RWPE1 (cell line): ENCODE results near the gene TACO1.

ENCODE experiments used
- CTCF ChIA-PET: fragments of 350-600 bp; sonication (Branson Sonifier 250); formaldehyde crosslinking; extraction: SDS; loops from one replicate; lab custom pipeline; 2021; lab: Yijun Ruan, JAX
- POLR2A ChIA-PET: fragments of 400-600 bp; formaldehyde crosslinking; extraction: SDS; loops from one replicate; lab custom pipeline; 2020; ENCODE audit warnings: antibody characterized with exemption; ENCODE audit not compliant: low non-redundant PET; lab: Yijun Ruan, JAX
- DNase-seq: peaks from one replicate; pipeline ENCODE4 v3.0.0; 2012; ENCODE audit warnings: low spot score
- H3K27ac ChIP-seq: fragments of 450-650 bp; 2 replicates; pipeline ENCODE4 v1.5.1; 2017
- TF ChIP-seq, protein P1 (sequence below): fragments of 450-650 bp; conservative IDR thresholded peaks from 2 replicates; pipeline ENCODE4 v1.5.1; 2017; ENCODE audit warnings: low read depth, mild to moderate bottlenecking

TACO1 gene

DNA sequence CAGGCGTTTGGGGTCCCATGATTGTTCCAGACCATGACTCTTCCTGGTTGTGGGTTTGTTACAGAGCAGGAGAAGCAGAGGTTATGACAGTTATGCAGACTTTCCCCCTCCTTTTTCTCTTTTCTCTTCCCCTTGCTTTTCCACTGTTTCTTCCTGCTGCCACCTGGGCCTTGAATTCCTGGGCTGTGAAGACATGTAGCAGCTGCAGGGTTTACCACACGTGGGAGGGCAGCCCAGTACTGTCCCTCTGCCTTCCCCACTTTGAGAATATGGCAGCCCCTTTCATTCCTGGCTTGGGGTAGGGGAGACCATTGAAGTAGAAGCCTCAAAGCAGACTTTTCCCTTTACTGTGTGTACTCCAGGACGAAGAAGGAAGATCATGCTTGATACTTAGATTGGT is 7.9 kb upstream of the TACO1 start:
- TF ChIP-seq, protein P1, sequence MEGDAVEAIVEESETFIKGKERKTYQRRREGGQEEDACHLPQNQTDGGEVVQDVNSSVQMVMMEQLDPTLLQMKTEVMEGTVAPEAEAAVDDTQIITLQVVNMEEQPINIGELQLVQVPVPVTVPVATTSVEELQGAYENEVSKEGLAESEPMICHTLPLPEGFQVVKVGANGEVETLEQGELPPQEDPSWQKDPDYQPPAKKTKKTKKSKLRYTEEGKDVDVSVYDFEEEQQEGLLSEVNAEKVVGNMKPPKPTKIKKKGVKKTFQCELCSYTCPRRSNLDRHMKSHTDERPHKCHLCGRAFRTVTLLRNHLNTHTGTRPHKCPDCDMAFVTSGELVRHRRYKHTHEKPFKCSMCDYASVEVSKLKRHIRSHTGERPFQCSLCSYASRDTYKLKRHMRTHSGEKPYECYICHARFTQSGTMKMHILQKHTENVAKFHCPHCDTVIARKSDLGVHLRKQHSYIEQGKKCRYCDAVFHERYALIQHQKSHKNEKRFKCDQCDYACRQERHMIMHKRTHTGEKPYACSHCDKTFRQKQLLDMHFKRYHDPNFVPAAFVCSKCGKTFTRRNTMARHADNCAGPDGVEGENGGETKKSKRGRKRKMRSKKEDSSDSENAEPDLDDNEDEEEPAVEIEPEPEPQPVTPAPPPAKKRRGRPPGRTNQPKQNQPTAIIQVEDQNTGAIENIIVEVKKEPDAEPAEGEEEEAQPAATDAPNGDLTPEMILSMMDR = no peak
- H3K27ac ChIP-seq = no peak overlapping the region
- POLR2A ChIA-PET = no interaction called here
- CTCF ChIA-PET = interaction anchor here (0.7 kb wide), 1 partner anchor 149 kb away, joined by 3 read pairs; no protein-coding TSS in a partner anchor
- no peak for DNase-seq

DNA sequence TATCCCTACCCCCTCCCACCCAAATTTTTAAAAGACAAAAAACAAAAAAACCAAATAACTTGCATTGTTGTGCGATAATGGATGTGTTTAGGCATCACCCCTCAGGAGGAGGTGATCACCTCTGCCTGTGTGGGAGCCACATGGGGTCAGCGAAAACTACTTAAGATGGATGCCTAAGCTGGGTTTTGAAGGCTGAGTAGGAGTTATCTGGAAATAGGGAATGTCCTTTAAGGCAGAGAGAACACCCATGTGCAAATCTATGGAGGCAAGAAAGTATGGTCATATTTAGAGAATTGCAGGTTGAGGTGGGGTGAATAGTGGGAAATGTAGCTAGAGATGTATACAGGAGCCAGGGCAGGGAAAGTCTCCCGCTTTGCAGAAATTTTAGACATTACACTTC is 5.6 kb upstream of the TACO1 start:
- no peak for DNase-seq
- ChIA-PET POLR2A (no interaction called here), CTCF (no interaction called here)
- no peak overlapping the region for H3K27ac ChIP-seq
- TF ChIP-seq, protein P1 = no peak

DNA sequence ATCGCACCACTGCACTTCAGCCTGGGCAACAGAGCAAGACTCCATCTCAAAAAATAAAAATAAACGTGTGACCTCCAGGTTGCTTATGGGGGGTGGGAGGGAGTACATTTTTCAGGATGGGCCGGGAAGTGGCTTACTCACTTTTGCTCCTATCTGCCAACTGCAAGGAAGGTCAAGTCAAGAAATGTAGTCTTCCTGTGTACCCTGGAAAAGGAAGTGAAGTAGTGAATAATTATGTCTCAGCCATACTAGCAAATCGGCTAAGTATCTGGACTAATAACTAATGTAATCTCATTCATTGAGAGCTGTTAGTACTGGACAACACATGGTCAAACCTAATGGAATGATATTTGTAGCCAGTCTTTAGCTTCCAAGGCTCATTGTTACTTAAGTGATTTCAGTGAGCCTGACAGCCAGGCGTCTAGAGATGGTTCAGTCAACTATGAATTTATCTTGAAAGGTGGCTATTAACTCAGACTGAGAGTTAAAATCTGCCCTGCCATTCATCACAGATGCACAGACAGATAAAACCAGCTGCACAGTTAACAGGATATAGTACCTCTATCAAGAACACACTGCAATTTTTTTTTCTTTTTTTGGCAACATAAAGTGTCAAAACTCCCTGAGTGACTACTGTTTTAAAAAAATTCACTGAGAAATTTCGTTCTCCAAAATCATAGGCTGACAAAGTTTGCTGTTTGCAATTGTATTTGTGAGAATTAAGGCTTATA is 3.7 kb upstream of the TACO1 start:
- TF ChIP-seq, protein P1 = no peak
- CTCF ChIA-PET = no interaction called here
- H3K27ac ChIP-seq = no peak overlapping the region
- DNase-seq = no peak
- POLR2A ChIA-PET = no interaction called here

DNA sequence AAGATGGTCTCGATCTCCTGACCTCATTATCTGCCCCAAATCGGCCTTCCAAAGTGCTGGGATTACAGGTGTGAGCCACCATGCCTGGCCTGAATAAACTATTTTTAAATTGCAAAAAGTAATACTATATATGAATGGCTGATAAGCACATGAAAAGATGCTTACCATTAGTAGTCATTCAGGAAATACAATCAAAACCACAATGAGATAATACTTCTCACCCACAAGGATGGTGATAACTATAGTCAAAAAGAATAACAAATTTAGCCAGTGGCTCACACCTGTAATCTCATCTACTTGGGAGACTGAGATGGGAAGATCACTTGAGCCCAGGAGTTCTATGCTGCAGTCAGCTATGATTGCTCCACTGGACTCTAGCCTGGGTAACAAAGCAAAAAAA is 2.4 kb upstream of the TACO1 start:
- no peak overlapping the region for H3K27ac ChIP-seq
- TF ChIP-seq, protein P1 = no peak
- DNase-seq = no peak
- POLR2A ChIA-PET = no interaction called here
- CTCF ChIA-PET = no interaction called here

DNA sequence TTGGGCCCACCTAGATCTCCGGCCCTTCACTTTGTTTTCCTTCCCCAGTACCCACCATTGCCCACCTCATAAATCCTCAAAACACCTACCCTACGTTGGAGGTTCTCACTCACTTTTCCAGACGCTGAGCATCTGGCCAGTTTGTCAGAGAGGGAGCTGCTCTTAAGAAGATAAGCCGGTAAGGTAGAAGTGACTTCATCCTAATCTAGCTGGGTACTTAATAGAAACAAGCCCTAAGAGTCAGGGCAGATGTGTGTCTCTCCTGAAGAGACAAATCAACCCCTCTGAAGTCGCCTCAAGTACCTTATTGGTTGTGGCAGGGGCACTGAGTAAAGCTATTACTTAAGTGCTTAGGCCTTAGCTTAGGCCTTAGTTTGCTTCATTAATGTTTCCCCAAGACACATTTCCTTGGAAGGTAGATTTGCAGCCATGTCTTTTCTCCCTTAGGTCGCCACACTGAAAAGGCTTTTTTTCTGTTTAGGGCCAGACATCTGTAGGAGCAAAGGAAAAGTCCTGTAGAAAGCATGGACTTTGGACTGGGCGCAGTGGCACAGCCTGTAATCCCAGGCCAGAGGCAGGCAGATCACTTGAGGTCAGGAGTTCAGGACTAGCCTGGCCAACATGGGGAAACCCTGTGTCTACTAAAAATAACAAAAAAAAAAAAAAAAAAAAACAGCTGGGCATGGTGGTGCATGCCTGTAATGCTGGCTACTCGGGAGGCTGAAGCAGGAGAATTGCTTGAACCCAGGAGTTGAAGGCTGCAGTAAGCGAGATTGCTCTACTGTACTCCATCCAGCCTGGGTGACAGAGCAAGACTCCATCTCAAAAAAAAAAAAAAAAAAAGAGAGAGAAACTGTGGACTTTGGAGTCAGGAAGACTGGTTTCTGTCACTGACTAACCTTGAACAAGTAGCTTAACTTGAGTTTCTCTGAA is 1.0 kb downstream of the TACO1 start:
- CTCF ChIA-PET = interaction anchor here (0.6 to 2.5 kb wide), 5 partner anchors 10 to 195 kb away, joined by 3 to 9 read pairs (median 5); no protein-coding TSS in a partner anchor
- TF ChIP-seq, protein P1 = no peak
- H3K27ac ChIP-seq = peak overlapping the region; percentile 82

DNA sequence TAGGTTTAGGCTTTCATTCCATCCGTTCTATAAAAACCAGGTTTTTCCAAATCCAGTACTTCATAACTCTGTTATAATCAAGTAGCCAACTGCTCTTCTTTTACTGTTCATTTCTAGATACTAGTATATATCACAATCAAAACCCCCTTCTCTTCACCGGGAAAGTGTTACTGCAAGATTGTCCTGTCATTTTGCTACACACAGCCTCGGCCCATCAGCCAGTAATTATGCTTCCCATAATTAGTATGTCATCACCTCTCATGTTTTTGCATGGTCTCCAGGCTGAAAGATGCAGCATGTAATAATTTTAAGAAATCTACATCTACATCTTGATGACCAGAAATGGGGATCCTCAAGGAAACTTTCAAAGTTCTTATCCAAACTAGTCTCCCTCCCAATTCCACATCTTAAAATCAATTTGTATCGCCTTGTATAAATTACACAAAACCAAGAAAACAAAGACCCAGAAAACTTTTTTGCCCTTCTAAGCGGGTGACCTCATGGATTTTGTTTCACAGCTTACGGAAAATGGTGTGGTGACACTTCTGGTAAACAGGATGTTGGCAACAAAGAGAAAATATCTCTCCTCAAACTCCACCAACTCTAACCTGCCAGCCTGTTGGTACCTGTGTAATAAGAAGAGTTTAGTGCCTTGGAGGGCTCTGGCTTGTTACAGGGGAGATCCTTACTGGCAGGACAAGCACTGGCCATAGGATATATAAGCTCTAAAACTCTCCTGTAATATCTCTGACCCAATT is 9.3 kb downstream of the TACO1 start:
- no peak overlapping the region for H3K27ac ChIP-seq
- POLR2A ChIA-PET = no interaction called here
- TF ChIP-seq, protein P1 = no peak
- CTCF ChIA-PET = interaction anchor here (0.8 to 1.9 kb wide), 2 partner anchors 164 to 184 kb away, joined by 3 to 7 read pairs; partner anchors contain the start of gene CYB561
- no peak for DNase-seq

More for the DNA sequence above, 1.0 kb downstream of the TACO1 start:
- DNase-seq = no peak
- POLR2A ChIA-PET = interaction anchor here (0.6 kb wide), 1 partner anchor 123 kb away, joined by 5 read pairs; no protein-coding TSS in a partner anchor
